Duodenal mucosa (tissue), 2 donors: ENCODE measurements around the gene PARD3B.

Experiments used
- H3K27ac ChIP-seq: one replicate; pipeline ENCODE4 v1.7.0; 2013; ENCODE audit warnings: low read depth, low read length
- H3K27me3 ChIP-seq, 2 donors: one replicate each; pipeline ENCODE4 v1.7.0; 2013; ENCODE audit warnings: low read length in 2 of 2, control low read depth in 1 of 2; ENCODE audit not compliant: insufficient read depth in 2 of 2, control insufficient read depth in 1 of 2
- H3K36me3 ChIP-seq, 2 donors: one replicate each; pipeline ENCODE4 v1.7.0; 2013; ENCODE audit warnings: low read length in 2 of 2, control low read depth in 1 of 2; ENCODE audit not compliant: insufficient read depth in 2 of 2, control insufficient read depth in 1 of 2
- H3K4me1 ChIP-seq, 2 donors: one replicate each; pipeline ENCODE4 v1.7.0; 2013; ENCODE audit warnings: low read length in 2 of 2, control low read depth in 1 of 2; ENCODE audit not compliant: insufficient read depth in 2 of 2, control insufficient read depth in 1 of 2
- H3K4me3 ChIP-seq, 2 donors: one replicate each; pipeline ENCODE4 v1.7.0; 2013; ENCODE audit warnings: low read length in 2 of 2, low read depth in 1 of 2
- H3K9ac ChIP-seq, 2 donors: one replicate each; pipeline ENCODE4 v1.7.0; 2013; ENCODE audit warnings: low read length in 2 of 2, low read depth in 1 of 2
- H3K9me3 ChIP-seq, 2 donors: one replicate each; pipeline ENCODE4 v1.7.0; 2013; ENCODE audit warnings: low read length in 2 of 2, control low read depth in 1 of 2; ENCODE audit not compliant: control insufficient read depth in 1 of 2

PARD3B gene

GRCh38 chr2:204645018-204645773 is 99.9 kb downstream of the PARD3B start:
- Histone ChIP-seq H3K9ac (no peak overlapping the region), H3K27ac (no peak overlapping the region), H3K4me3 (no peak overlapping the region), H3K4me1 (no peaks in the 10 kb centered on the region), H3K9me3 (no peaks in the 10 kb centered on the region), H3K27me3 (no peaks in the 10 kb centered on the region), H3K36me3 (no peaks in the 10 kb centered on the region)

- H3K4me1 ChIP-seq, result no peaks in the 10 kb centered on the region
- H3K36me3 ChIP-seq, result no peaks in the 10 kb centered on the region
- no peaks in the 10 kb centered on the region for H3K9me3 ChIP-seq
- no peak overlapping the region for H3K4me3 ChIP-seq
- H3K27me3 ChIP-seq, result no peaks in the 10 kb centered on the region
- no peak overlapping the region for H3K9ac ChIP-seq
- H3K27ac ChIP-seq, result no peak overlapping the region
These were observed 102.4 kb downstream of the PARD3B start for GRCh38 chr2:204647626-204648025.

GRCh38 chr2:204650611-204651010 is 105.3 kb downstream of the PARD3B start:
- H3K4me1 ChIP-seq, result no peaks in the 10 kb centered on the region
- H3K9ac ChIP-seq, result no peak overlapping the region
- no peak overlapping the region for H3K4me3 ChIP-seq
- H3K27ac ChIP-seq, result no peak overlapping the region
- no peaks in the 10 kb centered on the region for H3K27me3 ChIP-seq
- no peaks in the 10 kb centered on the region for H3K9me3 ChIP-seq
- H3K36me3 ChIP-seq, result no peaks in the 10 kb centered on the region

GRCh38 chr2:204652063-204652462 is 106.8 kb downstream of the PARD3B start:
- Histone ChIP-seq H3K27me3 (no peaks in the 10 kb centered on the region), H3K4me1 (no peaks in the 10 kb centered on the region), H3K4me3 (no peak overlapping the region), H3K36me3 (no peaks in the 10 kb centered on the region), H3K9ac (no peak overlapping the region), H3K9me3 (no peaks in the 10 kb centered on the region), H3K27ac (no peak overlapping the region)

- Histone ChIP-seq H3K27ac (no peak overlapping the region), H3K4me1 (no peaks in the 10 kb centered on the region), H3K9ac (no peak overlapping the region), H3K9me3 (no peaks in the 10 kb centered on the region), H3K27me3 (no peaks in the 10 kb centered on the region), H3K4me3 (no peak overlapping the region), H3K36me3 (no peaks in the 10 kb centered on the region)
These were observed 109.4 kb downstream of the PARD3B start for GRCh38 chr2:204654669-204655068.

GRCh38 chr2:204655101-204655500 is 109.8 kb downstream of the PARD3B start:
- H3K27me3 ChIP-seq, result no peaks in the 10 kb centered on the region
- H3K36me3 ChIP-seq, result no peaks in the 10 kb centered on the region
- H3K4me3 ChIP-seq, result no peak overlapping the region
- no peaks in the 10 kb centered on the region for H3K4me1 ChIP-seq
- H3K9me3 ChIP-seq, result no peaks in the 10 kb centered on the region
- no peak overlapping the region for H3K27ac ChIP-seq
- H3K9ac ChIP-seq, result no peak overlapping the region

- H3K9me3 ChIP-seq, result no peaks in the 10 kb centered on the region
- no peak overlapping the region for H3K9ac ChIP-seq
- no peaks in the 10 kb centered on the region for H3K4me1 ChIP-seq
- H3K27ac ChIP-seq, result no peak overlapping the region
- H3K4me3 ChIP-seq, result no peak overlapping the region
- no peaks in the 10 kb centered on the region for H3K27me3 ChIP-seq
- no peaks in the 10 kb centered on the region for H3K36me3 ChIP-seq
These were observed 110.4 kb downstream of the PARD3B start for GRCh38 chr2:204655626-204656025.

- Histone ChIP-seq H3K9ac (no peak overlapping the region), H3K36me3 (no peaks in the 10 kb centered on the region), H3K4me1 (no peaks in the 10 kb centered on the region), H3K27ac (no peak overlapping the region), H3K27me3 (no peaks in the 10 kb centered on the region), H3K9me3 (no peaks in the 10 kb centered on the region), H3K4me3 (no peak overlapping the region)
These were observed 111.7 kb downstream of the PARD3B start for GRCh38 chr2:204657024-204657423.

- Histone ChIP-seq H3K4me1 (no peaks in the 10 kb centered on the region), H3K9ac (no peak overlapping the region), H3K9me3 (no peaks in the 10 kb centered on the region), H3K27ac (no peak overlapping the region), H3K27me3 (no peaks in the 10 kb centered on the region), H3K4me3 (no peak overlapping the region), H3K36me3 (no peaks in the 10 kb centered on the region)
These were observed 117.7 kb downstream of the PARD3B start for GRCh38 chr2:204662956-204663355.

- H3K4me3 ChIP-seq, result no peak overlapping the region
- no peak overlapping the region for H3K27ac ChIP-seq
- no peak overlapping the region for H3K9ac ChIP-seq
- no peaks in the 10 kb centered on the region for H3K36me3 ChIP-seq
- no peaks in the 10 kb centered on the region for H3K4me1 ChIP-seq
- H3K27me3 ChIP-seq, result no peaks in the 10 kb centered on the region
- H3K9me3 ChIP-seq, result no peaks in the 10 kb centered on the region
These were observed 118.6 kb downstream of the PARD3B start for GRCh38 chr2:204663816-204664425.
